LNCAP (cell line): ENCODE results near the gene FSTL1.

ENCODE experiments used
- CTCF ChIP-seq: fragments of 450-650 bp; IDR thresholded peaks from 2 replicates; pipeline ENCODE4 v1.5.1; 2017; ENCODE audit warnings: mild to moderate bottlenecking

The FSTL1 gene

GRCh38 chr3:120450600-120451271 lies at the start of gene FSTL1:
Gene FSTL1 (minus strand): TSS chr3:120450992. CDS start chr3:120450746, 246 bp downstream.
- TF ChIP-seq CTCF = no peak

GRCh38 chr3:120498556-120499346 lies 48.0 kb upstream of the FSTL1 start:
- no peak for TF ChIP-seq CTCF

GRCh38 chr3:120497818-120498217 lies 47.0 kb upstream of the FSTL1 start:
- no peak for TF ChIP-seq CTCF

GRCh38 chr3:120497336-120497735 lies 46.5 kb upstream of the FSTL1 start:
- TF ChIP-seq CTCF = no peak

GRCh38 chr3:120496278-120497002 lies 45.6 kb upstream of the FSTL1 start:
- TF ChIP-seq CTCF = no peak

GRCh38 chr3:120495809-120496208 lies 45.0 kb upstream of the FSTL1 start:
- TF ChIP-seq CTCF = no peak

GRCh38 chr3:120492103-120492502 lies 41.3 kb upstream of the FSTL1 start:
- TF ChIP-seq CTCF = no peak
